ENCODE results near the gene SERTAD4. TPM values are rescaled to one million over a fixed set of nuclear protein-coding genes. Genes with fewer than 3 reads are reported as not detected.

Gene SERTAD4
- polyA plus RNA-seq, 4 donors, result 3.6 to 7.0 (median 5.1) TPM

Other genes with a start within 250 kb of the SERTAD4 start
- 10 to 100 TPM; 12.2 to 16.6 (median 15.5) TPM for gene HHAT, start 96.1 kb downstream of the SERTAD4 start, polyA plus RNA-seq (ENCODE audit: insufficient read length in 4 of 4)